T follicular helper cell (primary cell): Measurements from ENCODE around the gene TMEM252.

Experiments used
- DNase-seq: peaks from one replicate; pipeline ENCODE4 v3.0.0-alpha.2; 2020; ENCODE audit warnings: low read depth

TMEM252 gene

DNA sequence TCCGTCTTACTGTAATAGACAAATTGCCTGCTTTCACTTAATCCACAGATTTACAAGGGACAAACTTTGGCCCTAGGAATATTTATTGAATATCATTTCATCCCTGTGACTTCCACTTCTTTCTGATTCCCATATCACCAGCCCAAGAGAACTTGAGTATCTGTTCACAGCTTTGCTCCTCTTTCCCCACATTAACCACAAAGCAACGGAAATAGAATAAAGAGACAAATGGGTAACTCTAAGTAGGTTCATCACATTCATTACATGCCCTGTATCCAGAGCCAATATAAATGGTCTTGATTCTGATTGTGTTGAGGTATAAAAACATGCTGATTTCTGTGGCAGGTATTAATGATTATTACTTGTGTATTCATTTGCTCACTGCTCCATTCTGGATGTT is 41.9 kb downstream of the TMEM252 start:
- no peak for DNase-seq

DNA sequence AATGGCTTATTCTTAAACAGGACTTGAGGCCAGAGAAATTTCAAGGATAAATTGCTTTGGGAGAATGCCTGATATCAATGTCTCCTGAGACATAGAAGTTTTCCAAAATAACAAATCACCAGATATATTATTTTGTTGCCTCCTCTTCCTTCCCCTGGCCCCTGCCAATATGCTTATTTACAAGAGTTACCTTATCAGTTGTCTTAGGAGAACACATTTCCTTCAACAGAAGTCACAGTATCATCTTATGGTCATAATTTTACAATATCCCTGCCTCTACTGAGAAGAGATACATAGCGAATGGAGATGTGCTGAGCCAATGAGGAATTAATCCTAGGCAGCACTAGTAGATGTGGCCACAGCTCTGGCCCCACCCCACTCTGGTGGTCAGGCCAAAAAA is 43.1 kb downstream of the TMEM252 start:
- no peak for DNase-seq

DNA sequence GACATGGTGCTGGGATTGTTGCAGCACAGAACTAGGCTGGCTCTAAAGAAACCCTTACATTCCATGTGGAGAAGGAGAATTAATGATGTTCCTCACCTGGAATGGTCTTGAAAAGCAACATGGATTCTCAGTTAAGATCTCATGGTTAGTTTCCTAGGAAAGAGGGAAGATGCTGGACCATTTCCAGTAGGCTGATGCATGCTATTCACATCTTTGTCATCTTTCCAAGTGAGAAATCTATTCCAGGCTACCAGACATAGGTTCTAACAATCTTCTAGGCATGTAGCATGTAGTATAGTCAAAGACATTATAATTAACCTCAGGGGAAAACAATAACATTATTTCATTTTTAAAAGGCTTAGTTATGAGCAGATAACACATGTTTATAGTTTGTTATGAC is 44.3 kb downstream of the TMEM252 start:
- DNase-seq, result no peak

DNA sequence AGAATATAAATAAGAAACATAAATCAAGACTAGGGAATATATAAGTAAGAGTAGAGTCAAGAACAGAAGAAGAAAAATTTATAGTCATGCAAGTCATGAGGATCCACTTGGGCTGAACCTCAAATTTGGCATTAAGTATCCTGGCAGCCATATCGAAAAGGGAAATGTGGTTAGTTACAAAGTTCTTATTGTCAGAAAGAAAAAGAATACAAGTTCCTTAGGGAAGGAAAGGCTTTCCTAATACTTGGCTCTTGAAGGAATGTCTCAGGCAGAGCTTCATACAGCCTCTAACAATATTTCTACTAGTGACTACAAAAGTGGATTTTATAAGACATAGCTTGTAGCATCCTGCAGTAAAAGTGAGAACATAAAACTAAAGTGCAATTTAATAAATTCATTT is 45.4 kb downstream of the TMEM252 start:
- no peak for DNase-seq

DNA sequence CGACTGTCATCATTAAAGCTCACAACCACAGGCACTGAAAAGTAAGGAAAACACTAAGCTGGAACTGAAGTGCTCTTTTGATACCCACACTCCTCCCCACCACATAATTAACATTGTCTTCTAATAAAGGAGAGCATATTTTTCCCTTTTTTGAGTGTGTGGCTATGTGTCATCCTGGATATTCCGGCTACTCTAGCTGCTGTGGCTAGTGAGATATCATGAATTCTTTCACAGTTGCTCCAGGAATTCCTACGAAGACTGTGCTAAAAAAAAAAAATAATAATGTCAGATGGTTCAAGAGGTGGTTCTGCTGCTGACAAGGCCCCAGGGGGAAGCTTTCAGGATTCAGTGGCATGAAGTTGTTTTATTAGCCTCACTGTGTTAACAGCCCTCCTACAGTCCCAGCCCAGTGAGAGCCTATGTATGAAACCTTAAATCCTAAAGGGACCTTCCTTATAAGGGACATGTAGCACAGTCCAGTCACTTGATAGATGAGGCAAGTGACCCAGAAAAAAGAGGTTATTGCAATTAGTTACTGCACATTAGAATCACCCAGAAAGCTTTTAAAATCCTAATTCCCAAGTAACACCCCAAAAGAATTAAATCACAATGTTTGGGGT is 46.6 kb downstream of the TMEM252 start:
- DNase-seq, result no peak

DNA sequence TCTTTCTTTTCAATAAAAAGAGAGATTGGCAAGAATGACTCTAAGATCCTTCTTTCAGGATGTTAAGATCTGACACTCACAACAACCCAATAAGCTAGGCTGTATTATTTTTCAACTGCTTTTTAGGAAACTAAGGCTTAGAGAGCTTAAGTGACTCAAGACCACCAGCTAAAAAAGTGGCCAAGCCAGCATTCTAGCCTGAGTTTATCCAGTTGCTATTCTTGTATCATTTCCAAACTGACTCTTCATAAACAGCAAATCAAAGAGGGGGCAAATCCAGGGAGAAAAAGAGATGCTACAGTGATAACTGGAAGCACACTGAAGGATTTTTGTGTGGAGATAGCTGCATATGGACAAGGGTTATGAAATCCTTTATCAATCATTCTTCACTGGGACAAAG is 47.1 kb downstream of the TMEM252 start:
- DNase-seq, result no peak

DNA sequence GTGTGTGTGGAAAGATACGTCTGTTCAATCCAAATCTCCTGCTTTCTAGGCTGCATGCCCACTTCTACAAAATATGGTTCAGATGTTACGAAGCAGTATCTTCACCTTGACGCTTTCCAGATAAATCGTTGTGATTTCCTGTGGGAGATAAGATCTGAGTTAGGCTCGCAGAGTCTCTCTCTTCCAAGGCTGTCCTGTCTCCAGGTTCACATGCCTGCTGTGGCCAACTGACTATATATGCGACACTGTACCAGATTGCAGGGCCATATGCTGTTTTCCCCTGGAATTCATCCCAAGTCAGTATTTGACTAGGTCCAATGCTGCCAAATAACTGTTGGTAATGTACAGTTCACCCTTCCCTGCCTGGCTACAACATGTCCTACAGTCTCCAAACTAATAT is 47.9 kb downstream of the TMEM252 start:
- no peak for DNase-seq

DNA sequence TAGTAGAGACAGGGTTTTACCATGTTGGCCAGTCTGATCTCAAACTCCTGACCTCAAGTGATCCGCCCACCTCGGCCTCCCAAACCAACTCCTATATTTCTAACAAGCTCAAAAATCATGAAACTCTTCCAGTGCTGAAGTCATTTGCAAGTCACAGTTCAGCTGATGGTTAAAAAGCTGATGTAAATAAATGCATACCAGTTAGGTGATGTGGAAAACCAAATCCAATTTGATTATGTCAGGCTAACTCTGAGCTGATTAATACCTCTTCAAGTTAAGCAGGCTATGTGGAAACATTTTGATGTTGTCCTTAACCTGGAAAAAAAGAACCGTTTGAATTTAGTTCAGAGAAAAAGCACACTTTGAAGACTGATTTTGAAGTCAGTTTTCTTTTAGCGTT is 51.0 kb downstream of the TMEM252 start:
- no peak for DNase-seq

DNA sequence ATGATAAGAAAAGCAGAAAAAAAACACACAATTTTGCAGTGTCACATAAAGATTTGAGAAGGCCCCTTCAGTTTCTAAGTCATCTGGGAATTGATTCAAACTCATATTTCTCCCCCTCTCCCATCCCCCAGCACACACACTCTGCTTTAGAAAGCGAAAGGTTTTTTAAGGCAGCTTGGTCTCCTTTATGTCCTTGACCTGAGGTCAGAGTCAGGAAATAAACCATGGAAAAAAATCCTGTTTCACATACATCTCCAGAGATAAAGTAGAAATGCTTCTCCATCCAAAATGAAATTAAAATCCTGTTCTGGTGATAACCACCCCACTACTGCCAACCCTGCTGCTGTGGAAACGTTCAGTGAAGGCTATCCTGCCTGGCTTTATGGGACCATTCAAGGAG is 52.6 kb downstream of the TMEM252 start:
- no peak for DNase-seq
